Erythroblast (primary cell): Measurements from ENCODE around the gene TMEM131.

ENCODE experiments used
- GATA1 ChIP-seq: IDR thresholded peaks from 2 replicates; pipeline ENCODE4 v1.6.1; 2011; ENCODE audit warnings: low read depth, mild to moderate bottlenecking, control low read depth, low read length, moderate library complexity
- POLR2A ChIP-seq: IDR thresholded peaks from 2 replicates; pipeline ENCODE4 v1.6.1; 2011; ENCODE audit warnings: mild to moderate bottlenecking, low read length

GRCh38 chr2:97997784-97998392, 2.1 kb upstream of the TMEM131 start:
- TF ChIP-seq POLR2A (no peak), GATA1 (no peak)
